ENCODE measurements around the gene RBM38. TPM values are rescaled to one million over a fixed set of nuclear protein-coding genes. Genes with fewer than 3 reads are reported as not detected.

RBM38 gene
- total and polyA plus RNA-seq, 2 of the 13 experiments (the other 11 are each of a cell fraction or from before 2014, with no cell fraction given) = 24.2 to 34.2 TPM

DNA sequence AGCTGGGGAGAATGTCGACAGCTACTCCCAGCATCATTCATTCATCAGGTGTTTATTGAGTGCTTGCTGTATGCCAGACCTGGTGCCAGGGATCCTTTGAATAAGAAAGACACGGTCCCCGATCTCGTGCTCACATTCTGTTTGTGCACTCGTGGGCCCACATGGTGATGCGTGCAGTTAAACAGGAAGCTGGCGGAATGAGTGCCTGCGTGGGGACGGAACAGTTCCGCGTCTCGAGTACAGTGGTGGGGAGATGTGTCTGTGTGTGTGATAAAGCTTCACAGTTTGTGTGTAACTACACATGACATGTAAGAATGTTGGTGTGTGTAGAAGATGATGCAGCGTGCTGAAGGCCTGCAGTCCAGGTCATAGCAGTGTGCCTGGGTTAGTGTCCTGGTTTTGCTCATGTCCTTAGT lies 6.5 kb downstream of the RBM38 start:
- H3K4me2 ChIP-seq (ENCODE audit: low read depth, low read length) = no peak overlapping the region
- ChIA-PET CTCF (ENCODE audit: low intra/inter-chr PET ratio, low total read pairs) (no interaction called here), POLR2A (no interaction called here)
- H2AFZ ChIP-seq (ENCODE audit: low read length) = no peak overlapping the region
- peaks cover 5% of the 10 kb centered on the region for H3K79me2 ChIP-seq (ENCODE audit: insufficient read depth, low read length)
- no TSS peak for BruUV-seq (replicated peaks)
- peak; percentile 70 for FAIRE-seq
- intact Hi-C loops (cut with micrococcal nuclease; ENCODE audit: unreplicated experiment) (no loop called here), in situ Hi-C loops (cut with HindIII; ENCODE audit: extremely low pct_ligation_motif_present, low pct_unique_long_range_greater_than_20kb) (loop anchor here (25.0 kb wide), 1 partner anchor 815 kb away; no protein-coding TSS in a partner anchor)
- WGBS (ENCODE audit: low lambda C conversion rate) = 86% methylated on average over 13 of the region's 13 CpGs
- H3K27ac ChIP-seq (ENCODE audit: extremely low read length, insufficient read depth, low read length) = no peak overlapping the region
- H3K9ac ChIP-seq (ENCODE audit: insufficient read depth, low read depth, low read length) = no peak overlapping the region
- H3K27me3 ChIP-seq (ENCODE audit: control insufficient read depth in 1 of 2, insufficient read depth in 2 of 2, low read length in 2 of 2) = no peaks in the 10 kb centered on the region
- no peaks in the 10 kb centered on the region; the same call in 1 of the 2 replicates for H4K20me1 ChIP-seq (ENCODE audit: insufficient read depth, low read length)
- no peaks in the 10 kb centered on the region for H3K9me3 ChIP-seq (ENCODE audit: low read length)
- no peak overlapping the region for H3K4me3 ChIP-seq (replicated peaks in 1 of 3; ENCODE audit: insufficient read depth in 1 of 3, low read depth in 2 of 3, low read length in 3 of 3)
- peaks cover 8% of the 10 kb centered on the region for H3K4me1 ChIP-seq (ENCODE audit: insufficient read depth, low read length)
- no peak for TF ChIP-seq ESRRA (CRISPR knock-in tag; IDR thresholded peaks at IDR 0.05; ENCODE audit: low read depth)
- TF ChIP-seq HES4 (CRISPR knock-in tag; IDR thresholded peaks at IDR 0.05; ENCODE audit: borderline replicate concordance) = 0 out of 2 replicates have a peak, but pooled peaks have one; percentile 47
- no peak for DNase-seq (ENCODE audit: low spot score)
- ATAC-seq = no peak
- peaks cover 24 to 71% of the 10 kb centered on the region in 2 experiments for H3K36me3 ChIP-seq (replicated peaks in 1 of 2; ENCODE audit: control insufficient read depth in 1 of 2, insufficient read depth in 2 of 2, low read length in 2 of 2)

DNA sequence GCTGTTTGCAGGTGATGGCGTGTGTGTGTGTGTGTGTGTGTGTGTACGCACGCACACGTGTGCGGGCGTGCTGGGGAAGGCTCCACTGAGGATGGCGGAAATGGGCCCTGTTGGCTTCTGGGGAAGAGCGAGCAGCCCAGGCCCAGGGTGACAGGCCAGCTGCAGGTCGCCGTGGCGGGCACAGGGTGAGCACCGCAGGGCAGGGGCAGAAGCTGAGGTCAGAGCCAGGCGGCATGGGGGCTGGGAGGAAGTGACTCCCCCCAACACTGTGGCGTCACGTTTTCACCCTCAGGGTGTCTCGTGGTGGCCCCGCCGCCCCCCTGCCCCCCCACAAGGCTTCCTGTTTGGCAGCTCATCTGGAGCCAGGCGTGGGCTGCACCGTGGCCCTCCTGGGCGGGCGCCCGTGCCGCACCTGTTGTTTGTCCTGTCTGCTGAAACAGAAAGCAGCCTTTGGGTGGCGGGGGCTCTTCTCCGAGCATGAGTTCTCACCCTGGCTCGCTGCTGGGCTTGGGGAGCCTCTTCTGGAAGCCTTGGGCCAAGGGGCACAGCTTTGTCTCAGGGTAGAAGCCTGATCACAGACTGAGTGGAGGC lies 7.1 kb downstream of the RBM38 start:
- CTCF ChIA-PET (ENCODE audit: low intra/inter-chr PET ratio, low total read pairs) = no interaction called here
- TF ChIP-seq KDM5B (CRISPR knock-in tag; IDR thresholded peaks at IDR 0.05; ENCODE audit: borderline replicate concordance) = no peak
- TF ChIP-seq ZNF768 (CRISPR knock-in tag; IDR thresholded peaks at IDR 0.05) = peak; percentile 17; the same call in 1 of the 2 replicates
- no peak for TF ChIP-seq EZH2 (conservative IDR thresholded peaks at IDR 0.05; ENCODE audit: low read depth, low read length)
- no peak for TF ChIP-seq PHF5A (CRISPR knock-in tag; IDR thresholded peaks at IDR 0.05; ENCODE audit: low read depth, unreplicated experiment)
- no peak for TF ChIP-seq SOX6 (IDR thresholded peaks at IDR 0.05)
- TF ChIP-seq SOX6 (CRISPR knock-in tag; IDR thresholded peaks at IDR 0.05) = no peak
- TF ChIP-seq, protein P1, sequence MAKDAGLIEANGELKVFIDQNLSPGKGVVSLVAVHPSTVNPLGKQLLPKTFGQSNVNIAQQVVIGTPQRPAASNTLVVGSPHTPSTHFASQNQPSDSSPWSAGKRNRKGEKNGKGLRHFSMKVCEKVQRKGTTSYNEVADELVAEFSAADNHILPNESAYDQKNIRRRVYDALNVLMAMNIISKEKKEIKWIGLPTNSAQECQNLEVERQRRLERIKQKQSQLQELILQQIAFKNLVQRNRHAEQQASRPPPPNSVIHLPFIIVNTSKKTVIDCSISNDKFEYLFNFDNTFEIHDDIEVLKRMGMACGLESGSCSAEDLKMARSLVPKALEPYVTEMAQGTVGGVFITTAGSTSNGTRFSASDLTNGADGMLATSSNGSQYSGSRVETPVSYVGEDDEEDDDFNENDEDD (CRISPR knock-in tag; IDR thresholded peaks at IDR 0.05; ENCODE audit: borderline replicate concordance) = no peak
- peak; percentile 34 for TF ChIP-seq AGO2 (optimal IDR thresholded peaks at IDR 0.05; ENCODE audit: low read depth, low read length)
- Histone ChIP-seq H3K4me2 (ENCODE audit: low read depth, low read length) (no peak overlapping the region), H3K4me3 (replicated peaks in 1 of 3; ENCODE audit: insufficient read depth in 1 of 3, low read depth in 2 of 3, low read length in 3 of 3) (no peak overlapping the region), H3K79me2 (ENCODE audit: insufficient read depth, low read length) (peaks cover under 1% of the 10 kb centered on the region), H4K20me1 (ENCODE audit: insufficient read depth, low read length) (no peaks in the 10 kb centered on the region; the same call in 1 of the 2 replicates), H3K4me1 (ENCODE audit: insufficient read depth, low read length) (peaks cover 2% of the 10 kb centered on the region; the same call in 1 of the 2 replicates), H3K9me3 (ENCODE audit: low read length) (no peaks in the 10 kb centered on the region), H3K36me3 (replicated peaks in 1 of 2; ENCODE audit: control insufficient read depth in 1 of 2, insufficient read depth in 2 of 2, low read length in 2 of 2) (peaks cover 29 to 70% of the 10 kb centered on the region in 2 experiments), H3K27me3 (ENCODE audit: control insufficient read depth in 1 of 2, insufficient read depth in 2 of 2, low read length in 2 of 2) (no peaks in the 10 kb centered on the region), H3K27ac (ENCODE audit: extremely low read length, insufficient read depth, low read length) (no peak overlapping the region), H3K9ac (ENCODE audit: insufficient read depth, low read depth, low read length) (no peak overlapping the region), H2AFZ (ENCODE audit: low read length) (no peak overlapping the region)
- WGBS (ENCODE audit: low lambda C conversion rate) = 93% methylated on average over 22 of the region's 27 CpGs
- BruUV-seq (replicated peaks) = no TSS peak
- ATAC-seq (no peak), FAIRE-seq (no peak), DNase-seq (ENCODE audit: low spot score) (no peak)
- in situ Hi-C loops (cut with HindIII; ENCODE audit: extremely low pct_ligation_motif_present, low pct_unique_long_range_greater_than_20kb) = loop anchor here (25.0 kb wide), 1 partner anchor 814 kb away; no protein-coding TSS in a partner anchor
- POLR2A ChIA-PET = no interaction called here
- intact Hi-C loops (cut with micrococcal nuclease; ENCODE audit: unreplicated experiment) = no loop called here
